ENCODE results near the gene IFT25. TPM values are rescaled to one million over a fixed set of nuclear protein-coding genes. Genes with fewer than 3 reads are reported as not detected.
A peak's percentile ranks its signal among the peaks of the same experiment; 100 is the strongest.
"Not testable (repeated sequence)": the region's sequence is repeated elsewhere in the genome, so short reads cannot be mapped to it uniquely, and the experiment has no call there.

IFT25 gene
- total RNA-seq, 2 donors from 2014 or later, result 59.6 to 68.3 TPM

DNA sequence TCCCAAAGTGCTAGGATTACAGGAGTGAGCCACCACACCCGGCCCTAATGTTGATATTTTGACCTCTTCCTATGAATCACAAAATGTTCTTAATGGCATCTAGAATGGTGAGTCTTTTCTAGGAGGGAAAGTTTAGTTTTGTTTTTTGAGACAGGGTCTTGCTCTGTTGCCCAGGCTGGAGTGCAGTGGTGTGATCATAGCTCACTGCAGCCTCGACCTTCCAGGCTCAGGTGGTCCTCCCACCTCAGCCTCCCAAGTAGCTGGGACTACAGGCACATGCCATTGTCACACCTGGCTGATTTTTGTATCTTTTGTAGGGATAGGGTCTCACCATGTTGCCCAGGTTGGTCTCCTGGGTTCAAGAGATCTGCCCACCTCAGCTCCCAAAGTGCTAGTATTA is 23.8 kb upstream of the IFT25 start:
- H3K27ac Mint-ChIP-seq; H3K4me1 Mint-ChIP-seq (ENCODE audit: low read depth); H3K9me3 Mint-ChIP-seq; ATAC-seq (replicated peaks in 1 of 2); H3K27me3 Mint-ChIP-seq (ENCODE audit: low read depth); DNase-seq; H3K4me3 Mint-ChIP-seq: not testable (repeated sequence)
- peaks cover 0 to 23% of the 10 kb centered on the region in 2 donors for H3K36me3 Mint-ChIP-seq (ENCODE audit: insufficient read depth in 2 of 2)

DNA sequence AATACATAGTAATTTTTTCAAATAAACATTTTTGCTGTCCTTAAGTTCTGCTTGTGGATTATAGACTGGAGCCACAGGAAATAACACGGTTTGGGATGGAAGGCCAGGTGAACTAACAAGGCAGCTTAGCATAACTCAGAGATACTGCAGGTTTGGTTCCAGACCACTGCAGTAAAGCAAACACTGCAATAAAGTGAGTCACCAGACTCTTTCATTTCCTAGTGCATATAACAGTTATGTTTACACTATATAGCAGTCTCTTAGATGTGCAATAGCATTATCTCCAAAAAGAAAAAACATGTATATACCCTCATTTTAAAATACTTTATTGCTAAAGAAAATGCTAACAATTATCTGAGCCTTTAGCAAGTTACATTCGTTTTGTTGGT is 22.6 kb upstream of the IFT25 start:
- Mint-ChIP-seq H3K4me3 (no peak overlapping the region), H3K27me3 (ENCODE audit: low read depth) (no peaks in the 10 kb centered on the region), H3K27ac (no peak overlapping the region), H3K36me3 (ENCODE audit: insufficient read depth in 2 of 2) (peaks cover 0 to 21% of the 10 kb centered on the region in 2 donors), H3K4me1 (ENCODE audit: low read depth) (peaks cover 5% of the 10 kb centered on the region), H3K9me3 (no peaks in the 10 kb centered on the region)
- DNase-seq (no peak), ATAC-seq (replicated peaks in 1 of 2) (no peak)

GRCh38 chr1:53967409-53968124 is 22.1 kb upstream of the IFT25 start:
- H3K4me1 Mint-ChIP-seq (ENCODE audit: low read depth), result peaks cover 5% of the 10 kb centered on the region
- no peak overlapping the region for H3K4me3 Mint-ChIP-seq
- H3K36me3 Mint-ChIP-seq (ENCODE audit: insufficient read depth in 2 of 2), result peaks cover 0 to 24% of the 10 kb centered on the region in 2 donors
- no peaks in the 10 kb centered on the region for H3K27me3 Mint-ChIP-seq (ENCODE audit: low read depth)
- no peak for ATAC-seq (replicated peaks in 1 of 2)
- DNase-seq, result no peak
- H3K27ac Mint-ChIP-seq, result no peak overlapping the region
- no peaks in the 10 kb centered on the region for H3K9me3 Mint-ChIP-seq

GRCh38 chr1:53966794-53967193 is 21.3 kb upstream of the IFT25 start:
- ATAC-seq (replicated peaks in 1 of 2) (no peak), DNase-seq (no peak)
- Mint-ChIP-seq H3K36me3 (ENCODE audit: insufficient read depth in 2 of 2) (peaks cover 0 to 27% of the 10 kb centered on the region in 2 donors), H3K4me3 (no peak overlapping the region), H3K27ac (no peak overlapping the region), H3K4me1 (ENCODE audit: low read depth) (peaks cover 2% of the 10 kb centered on the region), H3K9me3 (no peaks in the 10 kb centered on the region), H3K27me3 (ENCODE audit: low read depth) (no peaks in the 10 kb centered on the region)

DNA sequence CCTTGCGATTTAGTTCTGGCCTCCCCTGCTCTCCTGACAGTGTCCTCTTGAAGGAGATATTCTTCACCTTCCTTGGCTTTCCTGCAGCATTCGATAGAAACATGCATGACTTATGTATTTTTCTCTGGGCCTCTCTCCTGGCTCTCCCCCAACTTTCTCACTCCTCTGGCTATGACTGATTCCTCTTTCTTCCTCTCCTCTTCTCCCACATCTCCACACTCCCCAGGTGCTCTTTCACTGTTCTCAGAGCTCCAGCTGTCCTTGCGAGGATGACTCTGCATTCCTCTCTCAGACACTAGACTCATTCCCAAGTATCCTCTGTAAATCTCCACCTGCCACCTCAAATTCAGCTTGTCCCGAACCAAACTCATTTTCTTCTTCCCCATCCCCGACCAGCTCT is 18.6 kb upstream of the IFT25 start:
- Mint-ChIP-seq H3K36me3 (ENCODE audit: insufficient read depth in 2 of 2) (peaks cover 0 to 23% of the 10 kb centered on the region in 2 donors), H3K4me1 (ENCODE audit: low read depth) (no peaks in the 10 kb centered on the region), H3K9me3 (no peaks in the 10 kb centered on the region), H3K27ac (no peak overlapping the region), H3K4me3 (no peak overlapping the region), H3K27me3 (ENCODE audit: low read depth) (no peaks in the 10 kb centered on the region)
- DNase-seq, result no peak
- no peak for ATAC-seq (replicated peaks in 1 of 2)

DNA sequence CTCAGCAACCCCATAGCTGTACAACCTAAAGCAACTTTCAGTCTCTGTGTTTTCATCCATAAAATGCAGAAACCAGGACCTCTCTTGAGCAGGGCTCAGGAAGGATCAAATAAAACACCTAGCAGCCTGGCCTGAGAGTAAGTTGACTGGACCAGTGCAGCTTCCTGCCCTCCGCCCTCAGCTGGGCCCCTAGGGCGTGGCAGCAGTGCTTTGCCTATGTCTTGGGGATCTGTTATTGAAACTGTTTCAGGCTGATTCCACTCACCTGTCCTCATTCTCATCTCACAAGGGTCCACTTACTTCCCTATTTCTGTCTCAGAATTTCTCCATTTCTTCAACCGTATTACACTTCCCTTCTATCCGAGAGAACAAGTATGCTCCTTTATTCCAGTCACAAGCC is 18.0 kb upstream of the IFT25 start:
- DNase-seq, result no peak
- no peak for ATAC-seq (replicated peaks in 1 of 2)
- Mint-ChIP-seq H3K36me3 (ENCODE audit: insufficient read depth in 2 of 2) (peaks cover 0 to 19% of the 10 kb centered on the region in 2 donors), H3K27ac (no peak overlapping the region), H3K4me3 (no peak overlapping the region), H3K27me3 (ENCODE audit: low read depth) (no peaks in the 10 kb centered on the region), H3K9me3 (no peaks in the 10 kb centered on the region), H3K4me1 (ENCODE audit: low read depth) (no peaks in the 10 kb centered on the region)

- H3K9me3 Mint-ChIP-seq, result no peaks in the 10 kb centered on the region
- no peak for ATAC-seq (replicated peaks in 1 of 2)
- no peaks in the 10 kb centered on the region for H3K27me3 Mint-ChIP-seq (ENCODE audit: low read depth)
- H3K4me1 Mint-ChIP-seq (ENCODE audit: low read depth), result peaks cover under 1% of the 10 kb centered on the region
- DNase-seq, result no peak
- H3K36me3 Mint-ChIP-seq (ENCODE audit: insufficient read depth in 2 of 2), result peaks cover under 1 to 18% of the 10 kb centered on the region in 2 donors
- H3K27ac Mint-ChIP-seq, result no peak overlapping the region
- no peak overlapping the region for H3K4me3 Mint-ChIP-seq
These were observed 16.9 kb upstream of the IFT25 start for GRCh38 chr1:53962395-53962794.

DNA sequence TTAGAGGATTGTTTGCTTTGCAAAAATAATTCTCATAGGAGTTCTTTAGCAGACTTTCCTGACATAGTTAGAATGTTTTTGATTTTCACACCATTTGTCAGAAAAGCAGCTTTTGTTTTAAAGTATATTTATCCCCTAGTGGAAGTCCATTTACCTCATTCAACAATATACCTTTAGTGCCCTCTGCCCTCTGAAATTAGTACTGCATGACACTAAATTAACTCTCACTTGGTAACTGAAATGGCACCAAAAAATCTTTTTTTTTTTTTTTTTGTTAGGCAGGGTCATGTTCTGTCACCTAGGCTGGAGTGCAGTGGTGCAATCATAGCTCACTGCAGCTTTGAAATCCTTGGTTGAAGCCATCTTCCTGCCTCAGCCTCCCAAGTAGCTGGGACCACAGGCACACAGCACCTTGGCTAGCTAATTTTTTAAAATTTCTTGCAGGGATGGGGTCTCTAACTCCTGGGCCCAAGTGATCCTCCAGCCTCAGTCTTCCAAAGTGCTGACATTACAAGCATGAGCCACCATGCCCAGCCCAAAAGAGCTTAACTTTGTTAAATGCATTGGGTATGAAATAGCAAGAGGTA is 14.3 kb upstream of the IFT25 start:
- H3K36me3 Mint-ChIP-seq (ENCODE audit: insufficient read depth in 2 of 2), result peaks cover 1 to 18% of the 10 kb centered on the region in 2 donors
- no peaks in the 10 kb centered on the region for H3K9me3 Mint-ChIP-seq
- ATAC-seq (replicated peaks in 1 of 2), result peak; percentile 45 to 49
- peak in 1 of 2 donors; percentile 14 for DNase-seq
- H3K27me3 Mint-ChIP-seq (ENCODE audit: low read depth), result no peaks in the 10 kb centered on the region
- no peak overlapping the region for H3K27ac Mint-ChIP-seq
- H3K4me3 Mint-ChIP-seq, result no peak overlapping the region
- peaks cover 9% of the 10 kb centered on the region for H3K4me1 Mint-ChIP-seq (ENCODE audit: low read depth)

DNA sequence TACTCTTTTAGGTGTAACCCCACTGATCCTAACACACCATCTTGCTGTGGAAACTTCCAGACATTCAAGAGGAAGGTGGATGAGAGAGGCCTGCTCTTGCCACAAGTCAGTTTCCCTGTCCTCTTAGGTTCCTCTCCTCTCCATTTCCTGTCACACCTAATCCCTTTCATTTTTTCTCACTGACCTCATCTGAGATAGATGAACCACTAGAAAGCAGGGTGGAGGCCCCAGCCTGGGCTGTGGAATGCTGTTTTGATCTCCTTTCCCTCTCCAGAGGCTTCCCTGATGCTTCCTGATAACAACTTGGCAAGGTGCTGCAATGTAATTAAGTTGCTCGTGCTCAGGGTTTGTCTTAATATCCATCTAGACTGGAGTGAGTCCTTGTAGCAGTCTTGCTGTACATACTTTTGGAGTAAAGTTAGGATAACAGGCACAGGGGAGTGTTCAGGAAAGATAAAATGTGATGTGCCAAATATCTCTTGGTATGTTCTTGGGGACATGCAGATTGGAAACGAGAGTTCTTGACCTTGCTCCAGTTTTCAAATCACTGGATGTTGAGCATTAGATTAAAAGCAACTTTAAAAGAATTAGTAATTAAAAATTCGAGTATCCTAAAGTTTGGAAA is 11.8 kb upstream of the IFT25 start:
- Mint-ChIP-seq H3K9me3 (no peaks in the 10 kb centered on the region), H3K4me3 (no peak overlapping the region), H3K36me3 (ENCODE audit: insufficient read depth in 2 of 2) (peaks cover 3 to 18% of the 10 kb centered on the region in 2 donors), H3K27me3 (ENCODE audit: low read depth) (no peaks in the 10 kb centered on the region), H3K4me1 (ENCODE audit: low read depth) (peaks cover 9% of the 10 kb centered on the region), H3K27ac (peak overlapping the region; percentile 76)
- no peak for DNase-seq
- ATAC-seq (replicated peaks in 1 of 2), result no peak

DNA sequence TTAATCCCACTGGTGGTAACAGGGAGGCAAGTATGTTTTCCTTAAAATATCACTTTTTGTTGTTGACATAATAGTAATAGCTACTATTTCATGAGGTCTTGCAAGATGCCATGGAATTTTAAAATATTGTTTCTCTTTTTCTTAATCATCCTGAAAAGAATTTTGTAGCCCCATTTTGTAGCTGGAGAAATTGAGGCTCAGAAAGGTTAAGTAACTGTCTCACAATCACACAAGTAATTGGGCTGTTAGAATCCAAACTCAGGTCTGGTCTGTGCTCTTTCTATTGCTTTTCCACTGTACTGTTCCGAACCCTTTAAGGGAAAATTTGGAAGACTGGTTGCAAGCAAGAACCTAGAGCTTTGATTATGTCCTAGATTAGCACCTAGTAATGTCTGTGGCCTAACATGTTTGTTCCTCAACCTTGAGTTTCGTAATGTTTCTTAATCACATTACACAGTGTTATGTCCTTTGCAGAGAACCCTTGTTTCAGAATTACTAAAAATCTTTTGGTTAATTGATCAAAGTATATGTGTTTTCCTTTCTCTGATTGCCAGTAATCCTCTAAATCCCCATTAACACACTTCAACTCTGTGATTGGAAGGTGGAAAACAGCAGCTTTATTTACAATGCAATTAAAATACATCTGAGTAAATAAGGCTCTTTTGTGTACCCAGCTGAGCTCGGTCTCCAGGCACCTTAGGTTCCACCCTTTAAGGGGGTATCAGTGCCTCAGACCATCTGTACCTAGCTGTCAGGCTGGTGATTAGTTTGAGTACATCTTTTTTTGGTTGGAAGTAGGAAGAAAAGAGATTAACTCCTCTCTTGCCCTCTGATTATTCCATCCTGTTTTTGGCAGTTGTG is 11.0 kb upstream of the IFT25 start:
- no peak for ATAC-seq (replicated peaks in 1 of 2)

DNA sequence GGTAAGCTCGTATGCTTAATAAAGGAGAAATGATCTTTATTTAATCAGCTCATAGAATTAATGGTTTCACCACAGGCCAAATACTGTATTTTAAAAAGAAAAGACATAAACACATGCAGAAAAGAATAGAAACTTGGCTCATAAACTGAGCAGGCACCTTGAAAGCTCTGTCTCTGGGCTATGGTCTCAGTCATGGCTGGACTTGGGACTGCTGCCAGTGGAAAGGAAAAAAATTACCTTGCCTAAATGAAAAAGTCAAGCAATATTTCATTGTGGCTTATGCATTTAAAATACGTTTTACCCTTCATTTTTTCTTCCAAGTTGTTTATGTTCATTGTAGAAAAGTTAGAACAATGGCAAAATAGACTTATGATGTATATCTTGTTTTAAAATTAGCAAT is 8.6 kb upstream of the IFT25 start:
- DNase-seq (no peak), ATAC-seq (replicated peaks in 1 of 2) (no peak)
- no peak overlapping the region for H3K4me3 Mint-ChIP-seq
- H3K27ac Mint-ChIP-seq, result no peak overlapping the region
- H3K27me3 Mint-ChIP-seq (ENCODE audit: low read depth), result no peaks in the 10 kb centered on the region
- no peaks in the 10 kb centered on the region for H3K9me3 Mint-ChIP-seq
- peaks cover 15% of the 10 kb centered on the region for H3K4me1 Mint-ChIP-seq (ENCODE audit: low read depth)
- peaks cover 3 to 11% of the 10 kb centered on the region in 2 donors for H3K36me3 Mint-ChIP-seq (ENCODE audit: insufficient read depth in 2 of 2)

More for the DNA sequence above, 11.0 kb upstream of the IFT25 start:
- H3K4me1 Mint-ChIP-seq (ENCODE audit: low read depth), result peaks cover 9% of the 10 kb centered on the region
- no peaks in the 10 kb centered on the region for H3K27me3 Mint-ChIP-seq (ENCODE audit: low read depth)
- no peak for DNase-seq
- H3K4me3 Mint-ChIP-seq, result no peak overlapping the region
- peak overlapping the region; percentile 76 for H3K27ac Mint-ChIP-seq
- H3K9me3 Mint-ChIP-seq, result no peaks in the 10 kb centered on the region
- H3K36me3 Mint-ChIP-seq (ENCODE audit: insufficient read depth in 2 of 2), result peaks cover 3 to 17% of the 10 kb centered on the region in 2 donors

GRCh38 chr1:53951697-53952096 is 6.2 kb upstream of the IFT25 start:
- Mint-ChIP-seq H3K4me1 (ENCODE audit: low read depth) (peaks cover 28% of the 10 kb centered on the region), H3K36me3 (ENCODE audit: insufficient read depth in 2 of 2) (peaks cover 3 to 13% of the 10 kb centered on the region in 2 donors), H3K9me3 (no peaks in the 10 kb centered on the region), H3K27me3 (ENCODE audit: low read depth) (no peaks in the 10 kb centered on the region), H3K27ac (no peak overlapping the region), H3K4me3 (no peak overlapping the region)
- DNase-seq (no peak), ATAC-seq (replicated peaks in 1 of 2) (no peak)
